NCI-H446 (cell line): ENCODE results near the gene C4orf50.
A peak's percentile ranks its signal among the peaks of the same experiment; 100 is the strongest.

Source experiments
- DNase-seq, 2 experiments: peaks; one replicate each; lab custom pipeline; 2025; lab: John Stamatoyannopoulos, UW

Gene C4orf50

GRCh38 chr4:6043843-6044242 is 25.6 kb upstream of the C4orf50 start:
- no peak for DNase-seq

GRCh38 chr4:6043188-6043587 is 25.0 kb upstream of the C4orf50 start:
- no peak for DNase-seq

- DNase-seq, result no peak
Measured at GRCh38 chr4:6042293-6043063, 24.2 kb upstream of the C4orf50 start.

- no peak for DNase-seq
Measured at GRCh38 chr4:6041800-6042199, 23.6 kb upstream of the C4orf50 start.

GRCh38 chr4:6038711-6039110 is 20.5 kb upstream of the C4orf50 start:
- no peak for DNase-seq

GRCh38 chr4:6035786-6036185 is 17.6 kb upstream of the C4orf50 start:
- DNase-seq, result no peak

- DNase-seq, result no peak
Measured at GRCh38 chr4:6033381-6033780, 15.2 kb upstream of the C4orf50 start.

GRCh38 chr4:6032249-6033244 is 14.3 kb upstream of the C4orf50 start:
- peak; percentile 41 to 65 for DNase-seq

- DNase-seq, result peak in 1 of 2 experiments; percentile 9
Measured at GRCh38 chr4:6031846-6032245, 13.6 kb upstream of the C4orf50 start.

- no peak for DNase-seq
Measured at GRCh38 chr4:6030679-6031078, 12.4 kb upstream of the C4orf50 start.

GRCh38 chr4:6029254-6029653 is 11.0 kb upstream of the C4orf50 start:
- DNase-seq, result no peak

- no peak for DNase-seq
Measured at GRCh38 chr4:6028168-6028567, 9.9 kb upstream of the C4orf50 start.

- peak in 1 of 2 experiments; percentile 32 for DNase-seq
Measured at GRCh38 chr4:6027392-6027791, 9.2 kb upstream of the C4orf50 start.

- no peak for DNase-seq
Measured at GRCh38 chr4:6024313-6024960, 6.2 kb upstream of the C4orf50 start.

GRCh38 chr4:6023731-6024130 is 5.5 kb upstream of the C4orf50 start:
- no peak for DNase-seq

GRCh38 chr4:6022607-6023288 is 4.5 kb upstream of the C4orf50 start:
- DNase-seq, result no peak

GRCh38 chr4:6021831-6022606 is 3.8 kb upstream of the C4orf50 start:
- DNase-seq, result no peak

- DNase-seq, result no peak
Measured at GRCh38 chr4:6020613-6021012, 2.4 kb upstream of the C4orf50 start.

GRCh38 chr4:6019316-6020263 is 1.4 kb upstream of the C4orf50 start:
- DNase-seq, result peak in 1 of 2 experiments; percentile 46

GRCh38 chr4:6017800-6018199 is 431 bp downstream of the C4orf50 start:
- no peak for DNase-seq
